Calu3 (cell line): ENCODE measurements around the gene RPS4Y2. TPM values are rescaled to one million over a fixed set of nuclear protein-coding genes. Genes with fewer than 3 reads are reported as not detected.

ENCODE experiments used
- BruUV-seq: library from RNA; stranded (reverse); fragments of 400-500 nt; replicated peaks from 2 replicates; lab custom pipeline; 2021; lab: Mats Ljungman, UMichigan
- CTCF ChIA-PET: fragments of 300-600 bp; sonication (Branson Sonifier 250); formaldehyde crosslinking; loops from one replicate; lab custom pipeline; 2022; ENCODE audit warnings: antibody characterized with exemption; lab: Charles Lee
- DNase-seq: peaks from one replicate; pipeline ENCODE4 v3.0.0; 2022
- H3K27ac Mint-ChIP-seq: one replicate; pipeline ENCODE4 v1.8.0; 2022; ENCODE audit warnings: mixed read lengths; ENCODE audit not compliant: unreplicated experiment
- H3K27me3 Mint-ChIP-seq: one replicate; pipeline ENCODE4 v1.8.0; 2022; ENCODE audit warnings: mixed read lengths; ENCODE audit not compliant: unreplicated experiment
- H3K36me3 Mint-ChIP-seq: one replicate; pipeline ENCODE4 v1.8.0; 2022; ENCODE audit warnings: mild to moderate bottlenecking, moderate library complexity, mixed read lengths; ENCODE audit not compliant: insufficient read depth, unreplicated experiment
- H3K4me1 Mint-ChIP-seq: one replicate; pipeline ENCODE4 v1.8.0; 2022; ENCODE audit warnings: mild to moderate bottlenecking, low read depth, mixed read lengths; ENCODE audit not compliant: unreplicated experiment
- H3K4me3 Mint-ChIP-seq: one replicate; pipeline ENCODE4 v1.8.0; 2022; ENCODE audit warnings: mild to moderate bottlenecking, low read depth, moderate library complexity, mixed read lengths; ENCODE audit not compliant: unreplicated experiment
- H3K9me3 Mint-ChIP-seq: one replicate; pipeline ENCODE4 v1.8.0; 2022; ENCODE audit warnings: low read depth, mixed read lengths; ENCODE audit not compliant: unreplicated experiment
- intact Hi-C: fragments of 100-400 bp; cut with micrococcal nuclease; formaldehyde crosslinking; loops from one replicate; pipeline ENCODE4 v1.10.0; 2022; ENCODE audit not compliant: unreplicated experiment
- total RNA-seq: library from RNA; stranded (reverse); gene quantifications from 2 replicates; pipeline ENCODE4 v1.2.3, GENCODE V29; 2022
- TF ChIP-seq, protein P1 (sequence below): fragments of 200-600 bp; IDR thresholded peaks from one replicate; pipeline ENCODE4 v1.8.0; 2022; ENCODE audit warnings: antibody characterized with exemption; ENCODE audit not compliant: unreplicated experiment

Gene RPS4Y2
- total RNA-seq, 1 experiment from 2014 or later, result not detected

- no TSS peak for BruUV-seq
- intact Hi-C loops, result no loop called here
- no peak for DNase-seq
- CTCF ChIA-PET, result no interaction called here
- no peaks in the 10 kb centered on the region for H3K4me1 Mint-ChIP-seq
- no peaks in the 10 kb centered on the region for H3K36me3 Mint-ChIP-seq
- H3K4me3 Mint-ChIP-seq, result no peak overlapping the region
- TF ChIP-seq, protein P1, sequence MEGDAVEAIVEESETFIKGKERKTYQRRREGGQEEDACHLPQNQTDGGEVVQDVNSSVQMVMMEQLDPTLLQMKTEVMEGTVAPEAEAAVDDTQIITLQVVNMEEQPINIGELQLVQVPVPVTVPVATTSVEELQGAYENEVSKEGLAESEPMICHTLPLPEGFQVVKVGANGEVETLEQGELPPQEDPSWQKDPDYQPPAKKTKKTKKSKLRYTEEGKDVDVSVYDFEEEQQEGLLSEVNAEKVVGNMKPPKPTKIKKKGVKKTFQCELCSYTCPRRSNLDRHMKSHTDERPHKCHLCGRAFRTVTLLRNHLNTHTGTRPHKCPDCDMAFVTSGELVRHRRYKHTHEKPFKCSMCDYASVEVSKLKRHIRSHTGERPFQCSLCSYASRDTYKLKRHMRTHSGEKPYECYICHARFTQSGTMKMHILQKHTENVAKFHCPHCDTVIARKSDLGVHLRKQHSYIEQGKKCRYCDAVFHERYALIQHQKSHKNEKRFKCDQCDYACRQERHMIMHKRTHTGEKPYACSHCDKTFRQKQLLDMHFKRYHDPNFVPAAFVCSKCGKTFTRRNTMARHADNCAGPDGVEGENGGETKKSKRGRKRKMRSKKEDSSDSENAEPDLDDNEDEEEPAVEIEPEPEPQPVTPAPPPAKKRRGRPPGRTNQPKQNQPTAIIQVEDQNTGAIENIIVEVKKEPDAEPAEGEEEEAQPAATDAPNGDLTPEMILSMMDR, result no peak
- H3K27ac Mint-ChIP-seq, result no peak overlapping the region
- no peaks in the 10 kb centered on the region for H3K9me3 Mint-ChIP-seq
- H3K27me3 Mint-ChIP-seq, result no peaks in the 10 kb centered on the region
Measured at GRCh38 chrY:20814794-20815193, 58.9 kb downstream of the RPS4Y2 start.

DNA sequence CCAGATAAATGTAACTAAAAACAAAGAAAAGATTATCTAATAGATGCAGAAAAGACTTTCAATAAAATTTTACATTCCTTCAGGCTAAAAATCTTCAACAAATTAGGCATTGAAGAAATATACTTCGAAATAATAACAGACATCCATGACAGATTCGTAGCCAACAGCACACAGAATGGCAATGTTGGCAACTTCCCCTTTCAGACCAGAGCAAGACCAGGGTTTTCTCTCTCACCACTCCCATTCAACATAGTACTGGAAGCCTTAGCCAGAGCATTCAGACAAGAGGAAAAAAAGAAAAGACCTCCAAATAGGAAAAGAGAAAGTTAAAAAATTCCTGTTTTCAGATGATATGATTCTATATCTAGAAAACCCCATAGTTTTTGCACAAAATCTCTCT is 61.2 kb downstream of the RPS4Y2 start:
- TF ChIP-seq, protein P1, result no peak
- Mint-ChIP-seq H3K36me3 (no peaks in the 10 kb centered on the region), H3K9me3 (no peaks in the 10 kb centered on the region), H3K4me3 (no peak overlapping the region), H3K27me3 (no peaks in the 10 kb centered on the region), H3K4me1 (no peaks in the 10 kb centered on the region), H3K27ac (no peak overlapping the region)
- CTCF ChIA-PET, result no interaction called here
- intact Hi-C loops, result no loop called here
- BruUV-seq, result no TSS peak
- no peak for DNase-seq

Other genes with a start within 250 kb of the RPS4Y2 start
- gene EIF1AY, start 180.3 kb upstream of the RPS4Y2 start, total RNA-seq, result not detected in 2 replicates